ENCODE results near the gene LRCH1. TPM values are rescaled to one million over a fixed set of nuclear protein-coding genes. Genes with fewer than 3 reads are reported as not detected.

Gene LRCH1
- total and polyA plus RNA-seq, 2 experiments from 2014 or later = 3.9 to 9.2 TPM

DNA sequence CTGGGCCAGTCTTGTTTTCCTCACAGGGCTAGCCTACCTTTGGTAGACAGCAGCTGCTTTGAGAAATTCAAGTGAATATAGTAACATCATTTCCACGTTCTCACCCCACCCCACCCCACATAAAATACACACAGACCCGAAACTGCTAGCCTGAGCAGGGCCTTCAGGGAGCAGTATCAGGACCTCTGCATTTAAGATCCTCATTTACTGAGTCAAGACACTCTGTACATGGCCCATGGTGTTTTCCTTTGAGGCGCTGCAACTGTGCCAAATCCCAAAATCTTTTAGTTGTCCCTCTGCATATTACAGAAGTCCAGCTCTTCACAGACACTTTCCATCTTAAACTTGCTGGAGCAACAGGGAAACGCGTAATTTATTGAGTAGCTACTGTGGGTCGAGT lies 200.9 kb downstream of the LRCH1 start:
- peaks cover 11% of the 10 kb centered on the region; the same call in 2 of the 3 replicates for H3K4me1 Mint-ChIP-seq
- Histone ChIP-seq H3K79me2 (replicated peaks; ENCODE audit: insufficient read depth) (no peaks in the 10 kb centered on the region), H3K27me3 (ENCODE audit: insufficient read depth) (no peaks in the 10 kb centered on the region), H3K4me2 (no peak overlapping the region), H3K4me1 (ENCODE audit: insufficient read depth) (no peaks in the 10 kb centered on the region), H3K9me2 (ENCODE audit: insufficient read depth) (no peaks in the 10 kb centered on the region), H3K4me3 (no peak overlapping the region), H2AFZ (no peak overlapping the region), H3K36me3 (ENCODE audit: insufficient read depth) (no peaks in the 10 kb centered on the region; the same call in 1 of the 2 replicates), H3F3A (replicated peaks; ENCODE audit: low read depth) (no peaks in the 10 kb centered on the region), H4K20me1 (replicated peaks; ENCODE audit: insufficient read depth) (no peaks in the 10 kb centered on the region), H3K27ac (ENCODE audit: low read depth) (no peak overlapping the region)
- H3K27me3 Mint-ChIP-seq (ENCODE audit: insufficient read depth, low read depth, poor library complexity) = peaks cover 1% of the 10 kb centered on the region
- no peak overlapping the region for H3K27ac Mint-ChIP-seq
- peaks cover 4% of the 10 kb centered on the region; the same call in 2 of the 3 replicates for H3K36me3 Mint-ChIP-seq (ENCODE audit: low read depth)
- TF ChIP-seq EZH2phosphoT487 (IDR thresholded peaks at IDR 0.05; ENCODE audit: unreplicated experiment) (no peak), CREB1 (CRISPR knock-in tag; IDR thresholded peaks at IDR 0.05; ENCODE audit: low read depth) (no peak), POLR2AphosphoS5 (IDR thresholded peaks at IDR 0.05; ENCODE audit: low read depth) (no peak), ZNF331 (CRISPR knock-in tag; IDR thresholded peaks at IDR 0.05; ENCODE audit: low read depth) (no peak)
- TF ChIP-seq, protein P1, sequence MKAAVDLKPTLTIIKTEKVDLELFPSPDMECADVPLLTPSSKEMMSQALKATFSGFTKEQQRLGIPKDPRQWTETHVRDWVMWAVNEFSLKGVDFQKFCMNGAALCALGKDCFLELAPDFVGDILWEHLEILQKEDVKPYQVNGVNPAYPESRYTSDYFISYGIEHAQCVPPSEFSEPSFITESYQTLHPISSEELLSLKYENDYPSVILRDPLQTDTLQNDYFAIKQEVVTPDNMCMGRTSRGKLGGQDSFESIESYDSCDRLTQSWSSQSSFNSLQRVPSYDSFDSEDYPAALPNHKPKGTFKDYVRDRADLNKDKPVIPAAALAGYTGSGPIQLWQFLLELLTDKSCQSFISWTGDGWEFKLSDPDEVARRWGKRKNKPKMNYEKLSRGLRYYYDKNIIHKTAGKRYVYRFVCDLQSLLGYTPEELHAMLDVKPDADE (IDR thresholded peaks at IDR 0.05) = no peak
- TF ChIP-seq, protein P2, sequence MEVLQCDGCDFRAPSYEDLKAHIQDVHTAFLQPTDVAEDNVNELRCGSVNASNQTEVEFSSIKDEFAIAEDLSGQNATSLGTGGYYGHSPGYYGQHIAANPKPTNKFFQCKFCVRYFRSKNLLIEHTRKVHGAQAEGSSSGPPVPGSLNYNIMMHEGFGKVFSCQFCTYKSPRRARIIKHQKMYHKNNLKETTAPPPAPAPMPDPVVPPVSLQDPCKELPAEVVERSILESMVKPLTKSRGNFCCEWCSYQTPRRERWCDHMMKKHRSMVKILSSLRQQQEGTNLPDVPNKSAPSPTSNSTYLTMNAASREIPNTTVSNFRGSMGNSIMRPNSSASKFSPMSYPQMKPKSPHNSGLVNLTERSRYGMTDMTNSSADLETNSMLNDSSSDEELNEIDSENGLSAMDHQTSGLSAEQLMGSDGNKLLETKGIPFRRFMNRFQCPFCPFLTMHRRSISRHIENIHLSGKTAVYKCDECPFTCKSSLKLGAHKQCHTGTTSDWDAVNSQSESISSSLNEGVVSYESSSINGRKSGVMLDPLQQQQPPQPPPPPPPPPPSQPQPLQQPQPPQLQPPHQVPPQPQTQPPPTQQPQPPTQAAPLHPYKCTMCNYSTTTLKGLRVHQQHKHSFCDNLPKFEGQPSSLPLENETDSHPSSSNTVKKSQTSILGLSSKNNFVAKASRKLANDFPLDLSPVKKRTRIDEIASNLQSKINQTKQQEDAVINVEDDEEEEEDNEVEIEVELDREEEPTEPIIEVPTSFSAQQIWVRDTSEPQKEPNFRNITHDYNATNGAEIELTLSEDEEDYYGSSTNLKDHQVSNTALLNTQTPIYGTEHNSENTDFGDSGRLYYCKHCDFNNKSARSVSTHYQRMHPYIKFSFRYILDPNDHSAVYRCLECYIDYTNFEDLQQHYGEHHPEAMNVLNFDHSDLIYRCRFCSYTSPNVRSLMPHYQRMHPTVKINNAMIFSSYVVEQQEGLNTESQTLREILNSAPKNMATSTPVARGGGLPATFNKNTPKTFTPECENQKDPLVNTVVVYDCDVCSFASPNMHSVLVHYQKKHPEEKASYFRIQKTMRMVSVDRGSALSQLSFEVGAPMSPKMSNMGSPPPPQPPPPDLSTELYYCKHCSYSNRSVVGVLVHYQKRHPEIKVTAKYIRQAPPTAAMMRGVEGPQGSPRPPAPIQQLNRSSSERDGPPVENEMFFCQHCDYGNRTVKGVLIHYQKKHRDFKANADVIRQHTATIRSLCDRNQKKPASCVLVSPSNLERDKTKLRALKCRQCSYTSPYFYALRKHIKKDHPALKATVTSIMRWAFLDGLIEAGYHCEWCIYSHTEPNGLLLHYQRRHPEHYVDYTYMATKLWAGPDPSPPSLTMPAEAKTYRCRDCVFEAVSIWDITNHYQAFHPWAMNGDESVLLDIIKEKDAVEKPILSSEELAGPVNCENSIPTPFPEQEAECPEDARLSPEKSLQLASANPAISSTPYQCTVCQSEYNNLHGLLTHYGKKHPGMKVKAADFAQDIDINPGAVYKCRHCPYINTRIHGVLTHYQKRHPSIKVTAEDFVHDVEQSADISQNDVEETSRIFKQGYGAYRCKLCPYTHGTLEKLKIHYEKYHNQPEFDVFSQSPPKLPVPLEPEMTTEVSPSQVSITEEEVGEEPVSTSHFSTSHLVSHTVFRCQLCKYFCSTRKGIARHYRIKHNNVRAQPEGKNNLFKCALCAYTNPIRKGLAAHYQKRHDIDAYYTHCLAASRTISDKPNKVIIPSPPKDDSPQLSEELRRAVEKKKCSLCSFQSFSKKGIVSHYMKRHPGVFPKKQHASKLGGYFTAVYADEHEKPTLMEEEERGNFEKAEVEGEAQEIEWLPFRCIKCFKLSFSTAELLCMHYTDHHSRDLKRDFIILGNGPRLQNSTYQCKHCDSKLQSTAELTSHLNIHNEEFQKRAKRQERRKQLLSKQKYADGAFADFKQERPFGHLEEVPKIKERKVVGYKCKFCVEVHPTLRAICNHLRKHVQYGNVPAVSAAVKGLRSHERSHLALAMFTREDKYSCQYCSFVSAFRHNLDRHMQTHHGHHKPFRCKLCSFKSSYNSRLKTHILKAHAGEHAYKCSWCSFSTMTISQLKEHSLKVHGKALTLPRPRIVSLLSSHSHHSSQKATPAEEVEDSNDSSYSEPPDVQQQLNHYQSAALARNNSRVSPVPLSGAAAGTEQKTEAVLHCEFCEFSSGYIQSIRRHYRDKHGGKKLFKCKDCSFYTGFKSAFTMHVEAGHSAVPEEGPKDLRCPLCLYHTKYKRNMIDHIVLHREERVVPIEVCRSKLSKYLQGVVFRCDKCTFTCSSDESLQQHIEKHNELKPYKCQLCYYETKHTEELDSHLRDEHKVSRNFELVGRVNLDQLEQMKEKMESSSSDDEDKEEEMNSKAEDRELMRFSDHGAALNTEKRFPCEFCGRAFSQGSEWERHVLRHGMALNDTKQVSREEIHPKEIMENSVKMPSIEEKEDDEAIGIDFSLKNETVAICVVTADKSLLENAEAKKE (CRISPR knock-in tag; IDR thresholded peaks at IDR 0.05) = no peak
- TF ChIP-seq, protein P3, sequence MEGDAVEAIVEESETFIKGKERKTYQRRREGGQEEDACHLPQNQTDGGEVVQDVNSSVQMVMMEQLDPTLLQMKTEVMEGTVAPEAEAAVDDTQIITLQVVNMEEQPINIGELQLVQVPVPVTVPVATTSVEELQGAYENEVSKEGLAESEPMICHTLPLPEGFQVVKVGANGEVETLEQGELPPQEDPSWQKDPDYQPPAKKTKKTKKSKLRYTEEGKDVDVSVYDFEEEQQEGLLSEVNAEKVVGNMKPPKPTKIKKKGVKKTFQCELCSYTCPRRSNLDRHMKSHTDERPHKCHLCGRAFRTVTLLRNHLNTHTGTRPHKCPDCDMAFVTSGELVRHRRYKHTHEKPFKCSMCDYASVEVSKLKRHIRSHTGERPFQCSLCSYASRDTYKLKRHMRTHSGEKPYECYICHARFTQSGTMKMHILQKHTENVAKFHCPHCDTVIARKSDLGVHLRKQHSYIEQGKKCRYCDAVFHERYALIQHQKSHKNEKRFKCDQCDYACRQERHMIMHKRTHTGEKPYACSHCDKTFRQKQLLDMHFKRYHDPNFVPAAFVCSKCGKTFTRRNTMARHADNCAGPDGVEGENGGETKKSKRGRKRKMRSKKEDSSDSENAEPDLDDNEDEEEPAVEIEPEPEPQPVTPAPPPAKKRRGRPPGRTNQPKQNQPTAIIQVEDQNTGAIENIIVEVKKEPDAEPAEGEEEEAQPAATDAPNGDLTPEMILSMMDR (conservative IDR thresholded peaks at IDR 0.05; ENCODE audit: low read depth in 2 of 2) = no peak
- no peaks in the 10 kb centered on the region for H3K9me3 Mint-ChIP-seq
- no peak for DNase-seq (ENCODE audit: low spot score)
- H3K4me3 Mint-ChIP-seq = no peak overlapping the region
- no peak for ATAC-seq
